Measurements from ENCODE around the gene HACD2. TPM values are rescaled to one million over a fixed set of nuclear protein-coding genes. Genes with fewer than 3 reads are reported as not detected.
A peak's percentile ranks its signal among the peaks of the same experiment; 100 is the strongest.

Gene HACD2
- total and polyA plus RNA-seq, 9 of the 15 experiments (the other 6 are each of a cell fraction or from before 2014, with no cell fraction given): 1.3 to 10.5 (median 3.8) TPM

DNA sequence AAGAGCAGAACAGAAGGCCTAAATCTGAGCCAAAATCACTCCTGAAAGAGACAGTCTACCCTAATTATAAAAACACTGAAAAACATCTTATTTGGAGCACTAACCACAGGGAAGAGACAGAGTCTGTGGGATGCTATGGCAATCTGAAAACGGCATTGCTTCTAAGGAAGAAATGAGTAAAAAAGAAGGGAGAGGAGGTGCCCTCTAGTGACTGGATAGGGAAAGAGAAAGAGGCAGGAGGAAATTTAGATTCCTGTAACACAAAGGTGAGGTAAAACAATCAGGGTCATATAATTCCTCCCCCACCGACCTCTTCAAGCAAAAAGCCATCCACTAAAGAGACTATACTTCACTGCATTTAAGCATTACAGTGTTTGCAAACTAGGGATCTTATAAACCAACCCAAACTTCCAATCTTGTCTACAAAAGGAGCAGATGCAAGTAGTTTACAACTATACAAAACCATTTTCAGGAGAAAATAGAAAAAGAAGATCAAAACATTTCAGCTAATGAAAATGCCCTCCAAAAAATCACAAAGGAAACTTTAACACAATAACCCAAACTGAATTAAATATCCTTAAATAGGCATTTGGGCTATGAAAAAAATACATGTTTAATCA lies 32.6 kb downstream of the HACD2 start:
- no peaks in the 10 kb centered on the region for H3K9me3 ChIP-seq (replicated peaks; ENCODE audit: control insufficient read depth, insufficient read depth, low read depth, low read length)
- H2AFZ ChIP-seq (ENCODE audit: low read depth, low read length): no peak overlapping the region
- no peak overlapping the region for H3K27ac ChIP-seq (ENCODE audit: extremely low read depth, low read depth, low read length)
- in situ Hi-C loops (cut with MboI) (no loop called here), intact Hi-C loops (cut with micrococcal nuclease) (no loop called here)
- ATAC-seq (no peak), FAIRE-seq (no peak), DNase-seq (ENCODE audit: extremely low read depth in 1 of 4, low spot score in 3 of 4) (peak; percentile 3 to 11 (median 10))
- no peaks in the 10 kb centered on the region for H3K9me1 ChIP-seq (ENCODE audit: control insufficient read depth, insufficient read depth, low read length)
- H3K36me3 ChIP-seq (ENCODE audit: control insufficient read depth, insufficient read depth, low read length): no peaks in the 10 kb centered on the region; the same call in 2 of the 3 replicates
- H3K27me3 ChIP-seq (ENCODE audit: control insufficient read depth in 2 of 2, insufficient read depth in 2 of 2, low read length in 2 of 2): no peaks in the 10 kb centered on the region
- 10% methylated on average over 2 of the region's 2 CpGs for WGBS (ENCODE audit: insufficient coverage, low coverage, missing lambda C conversion rate)
- no TSS peak for BruUV-seq (replicated peaks)
- ChIA-PET CTCF (ENCODE audit: low intra/inter-chr PET ratio) (no interaction called here), POLR2A (no interaction called here)
- H3K4me2 ChIP-seq (ENCODE audit: insufficient read depth, low read length): no peak overlapping the region
- H3K79me2 ChIP-seq (ENCODE audit: control insufficient read depth, insufficient read depth, low read length): no peaks in the 10 kb centered on the region
- TF ChIP-seq RAD21 (CRISPR knock-in tag; conservative IDR thresholded peaks at IDR 0.05 in 1 of 2, IDR thresholded peaks at IDR 0.05 in 1 of 2) (peak in 1 of 2 experiments; percentile 27; a peak in 1 of 4 replicates), NFXL1 (CRISPR knock-in tag; IDR thresholded peaks at IDR 0.05) (no peak)
- TF ChIP-seq, protein P1, sequence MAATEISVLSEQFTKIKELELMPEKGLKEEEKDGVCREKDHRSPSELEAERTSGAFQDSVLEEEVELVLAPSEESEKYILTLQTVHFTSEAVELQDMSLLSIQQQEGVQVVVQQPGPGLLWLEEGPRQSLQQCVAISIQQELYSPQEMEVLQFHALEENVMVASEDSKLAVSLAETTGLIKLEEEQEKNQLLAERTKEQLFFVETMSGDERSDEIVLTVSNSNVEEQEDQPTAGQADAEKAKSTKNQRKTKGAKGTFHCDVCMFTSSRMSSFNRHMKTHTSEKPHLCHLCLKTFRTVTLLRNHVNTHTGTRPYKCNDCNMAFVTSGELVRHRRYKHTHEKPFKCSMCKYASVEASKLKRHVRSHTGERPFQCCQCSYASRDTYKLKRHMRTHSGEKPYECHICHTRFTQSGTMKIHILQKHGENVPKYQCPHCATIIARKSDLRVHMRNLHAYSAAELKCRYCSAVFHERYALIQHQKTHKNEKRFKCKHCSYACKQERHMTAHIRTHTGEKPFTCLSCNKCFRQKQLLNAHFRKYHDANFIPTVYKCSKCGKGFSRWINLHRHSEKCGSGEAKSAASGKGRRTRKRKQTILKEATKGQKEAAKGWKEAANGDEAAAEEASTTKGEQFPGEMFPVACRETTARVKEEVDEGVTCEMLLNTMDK (IDR thresholded peaks at IDR 0.05; ENCODE audit: borderline replicate concordance, insufficient read depth, low read depth, low read length, poor library complexity, severe bottlenecking): no peak
- TF ChIP-seq, protein P2, sequence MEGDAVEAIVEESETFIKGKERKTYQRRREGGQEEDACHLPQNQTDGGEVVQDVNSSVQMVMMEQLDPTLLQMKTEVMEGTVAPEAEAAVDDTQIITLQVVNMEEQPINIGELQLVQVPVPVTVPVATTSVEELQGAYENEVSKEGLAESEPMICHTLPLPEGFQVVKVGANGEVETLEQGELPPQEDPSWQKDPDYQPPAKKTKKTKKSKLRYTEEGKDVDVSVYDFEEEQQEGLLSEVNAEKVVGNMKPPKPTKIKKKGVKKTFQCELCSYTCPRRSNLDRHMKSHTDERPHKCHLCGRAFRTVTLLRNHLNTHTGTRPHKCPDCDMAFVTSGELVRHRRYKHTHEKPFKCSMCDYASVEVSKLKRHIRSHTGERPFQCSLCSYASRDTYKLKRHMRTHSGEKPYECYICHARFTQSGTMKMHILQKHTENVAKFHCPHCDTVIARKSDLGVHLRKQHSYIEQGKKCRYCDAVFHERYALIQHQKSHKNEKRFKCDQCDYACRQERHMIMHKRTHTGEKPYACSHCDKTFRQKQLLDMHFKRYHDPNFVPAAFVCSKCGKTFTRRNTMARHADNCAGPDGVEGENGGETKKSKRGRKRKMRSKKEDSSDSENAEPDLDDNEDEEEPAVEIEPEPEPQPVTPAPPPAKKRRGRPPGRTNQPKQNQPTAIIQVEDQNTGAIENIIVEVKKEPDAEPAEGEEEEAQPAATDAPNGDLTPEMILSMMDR (IDR thresholded peaks at IDR 0.05 in 2 of 3, conservative IDR thresholded peaks at IDR 0.05 in 1 of 3; ENCODE audit: insufficient read depth in 2 of 3, low read depth in 1 of 3, low read length in 3 of 3): peak; percentile 12 to 31 (median 24); a peak in 3 of 6 replicates
- H3K4me1 ChIP-seq (replicated peaks in 1 of 2; ENCODE audit: control insufficient read depth in 2 of 2, insufficient read depth in 2 of 2, low read length in 2 of 2): no peaks in the 10 kb centered on the region; a peak in 1 of 5 replicates
- H4K20me1 ChIP-seq (replicated peaks; ENCODE audit: control insufficient read depth, insufficient read depth, low read length): no peaks in the 10 kb centered on the region
- no peak overlapping the region for H3K4me3 ChIP-seq
- H3K9ac ChIP-seq (ENCODE audit: insufficient read depth in 1 of 2, low read depth in 2 of 2, low read length in 2 of 2): no peak overlapping the region
